ENCODE measurements around the gene ZNF385B.

Gene ZNF385B

DNA sequence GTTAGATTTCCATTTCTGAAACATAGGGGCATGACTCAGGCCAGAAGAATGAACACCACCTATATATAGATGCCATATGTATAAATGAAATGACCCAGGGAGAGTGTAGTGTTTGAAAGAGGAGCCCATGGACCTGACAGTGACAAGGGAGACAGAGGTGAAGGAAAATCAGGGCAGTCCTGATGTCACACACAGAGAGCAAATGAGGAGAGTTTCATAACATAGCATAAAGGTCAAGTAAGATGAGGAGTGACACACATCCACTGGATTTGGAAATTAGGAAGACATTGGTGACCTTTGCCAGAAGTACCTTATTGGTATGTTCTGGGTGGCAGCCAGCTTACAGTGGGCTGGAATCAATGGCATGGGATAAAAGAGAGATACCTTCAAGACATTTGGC lies 276.7 kb downstream of the ZNF385B start:
- Histone ChIP-seq H2AFZ (ENCODE audit: low read depth, low read length) (no peak overlapping the region), H3K4me2 (ENCODE audit: insufficient read depth, low read length) (no peak overlapping the region), H3K79me2 (ENCODE audit: insufficient read depth, low read length) (no peaks in the 10 kb centered on the region), H3K4me1 (ENCODE audit: insufficient read depth, low read length) (no peaks in the 10 kb centered on the region), H3K9me3 (ENCODE audit: insufficient read depth, low read length, severe bottlenecking) (no peaks in the 10 kb centered on the region), H3K4me3 (ENCODE audit: low read depth in 1 of 2, low read length in 2 of 2) (no peak overlapping the region), H3K27me3 (ENCODE audit: insufficient read depth, low read length, poor library complexity) (no peaks in the 10 kb centered on the region), H3K36me3 (ENCODE audit: insufficient read depth, low read length) (no peaks in the 10 kb centered on the region), H4K20me1 (ENCODE audit: insufficient read depth, low read length) (no peaks in the 10 kb centered on the region), H3K27ac (ENCODE audit: low read length) (no peak overlapping the region), H3K9ac (ENCODE audit: low read depth, low read length) (no peak overlapping the region)
- DNase-seq (no peak), ATAC-seq (ENCODE audit: insufficient read depth, low read depth) (no peak)
- TF ChIP-seq, protein P1, sequence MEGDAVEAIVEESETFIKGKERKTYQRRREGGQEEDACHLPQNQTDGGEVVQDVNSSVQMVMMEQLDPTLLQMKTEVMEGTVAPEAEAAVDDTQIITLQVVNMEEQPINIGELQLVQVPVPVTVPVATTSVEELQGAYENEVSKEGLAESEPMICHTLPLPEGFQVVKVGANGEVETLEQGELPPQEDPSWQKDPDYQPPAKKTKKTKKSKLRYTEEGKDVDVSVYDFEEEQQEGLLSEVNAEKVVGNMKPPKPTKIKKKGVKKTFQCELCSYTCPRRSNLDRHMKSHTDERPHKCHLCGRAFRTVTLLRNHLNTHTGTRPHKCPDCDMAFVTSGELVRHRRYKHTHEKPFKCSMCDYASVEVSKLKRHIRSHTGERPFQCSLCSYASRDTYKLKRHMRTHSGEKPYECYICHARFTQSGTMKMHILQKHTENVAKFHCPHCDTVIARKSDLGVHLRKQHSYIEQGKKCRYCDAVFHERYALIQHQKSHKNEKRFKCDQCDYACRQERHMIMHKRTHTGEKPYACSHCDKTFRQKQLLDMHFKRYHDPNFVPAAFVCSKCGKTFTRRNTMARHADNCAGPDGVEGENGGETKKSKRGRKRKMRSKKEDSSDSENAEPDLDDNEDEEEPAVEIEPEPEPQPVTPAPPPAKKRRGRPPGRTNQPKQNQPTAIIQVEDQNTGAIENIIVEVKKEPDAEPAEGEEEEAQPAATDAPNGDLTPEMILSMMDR (IDR thresholded peaks at IDR 0.05; ENCODE audit: borderline replicate concordance, extremely low read depth, low read length, poor library complexity, severe bottlenecking), result no peak
- no peak for TF ChIP-seq EZH2 (IDR thresholded peaks at IDR 0.05; ENCODE audit: borderline replicate concordance, low read depth, low read length, severe bottlenecking)

DNA sequence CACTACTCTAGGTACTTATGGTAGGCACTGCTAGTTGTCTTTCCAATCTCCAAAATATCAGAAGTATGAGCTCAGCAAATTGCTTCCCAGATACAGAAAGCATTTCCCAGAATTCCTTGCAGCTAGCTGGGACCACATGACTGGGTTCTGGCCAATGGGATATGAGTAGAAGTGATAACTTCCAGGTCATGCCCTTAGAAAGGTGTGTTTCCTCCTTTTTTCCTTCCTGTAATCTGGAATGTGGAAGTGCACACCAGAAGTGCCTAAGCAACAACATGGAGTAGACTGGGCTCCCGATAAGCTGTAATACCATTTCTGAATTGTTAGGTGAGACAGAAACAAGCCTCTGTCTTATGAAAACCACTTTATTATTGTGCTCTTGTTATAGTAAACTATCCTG lies 279.8 kb downstream of the ZNF385B start:
- Histone ChIP-seq H3K36me3 (ENCODE audit: insufficient read depth, low read length) (no peaks in the 10 kb centered on the region), H3K4me2 (ENCODE audit: insufficient read depth, low read length) (no peak overlapping the region), H3K4me3 (ENCODE audit: low read depth in 1 of 2, low read length in 2 of 2) (no peak overlapping the region), H3K79me2 (ENCODE audit: insufficient read depth, low read length) (no peaks in the 10 kb centered on the region), H3K27me3 (ENCODE audit: insufficient read depth, low read length, poor library complexity) (no peaks in the 10 kb centered on the region), H4K20me1 (ENCODE audit: insufficient read depth, low read length) (no peaks in the 10 kb centered on the region), H2AFZ (ENCODE audit: low read depth, low read length) (no peak overlapping the region), H3K9me3 (ENCODE audit: insufficient read depth, low read length, severe bottlenecking) (no peaks in the 10 kb centered on the region), H3K27ac (ENCODE audit: low read length) (no peak overlapping the region), H3K9ac (ENCODE audit: low read depth, low read length) (no peak overlapping the region), H3K4me1 (ENCODE audit: insufficient read depth, low read length) (no peaks in the 10 kb centered on the region)
- DNase-seq (no peak), ATAC-seq (ENCODE audit: insufficient read depth, low read depth) (no peak)
- TF ChIP-seq, protein P1 (IDR thresholded peaks at IDR 0.05; ENCODE audit: borderline replicate concordance, extremely low read depth, low read length, poor library complexity, severe bottlenecking), result no peak
- TF ChIP-seq EZH2 (IDR thresholded peaks at IDR 0.05; ENCODE audit: borderline replicate concordance, low read depth, low read length, severe bottlenecking), result no peak

DNA sequence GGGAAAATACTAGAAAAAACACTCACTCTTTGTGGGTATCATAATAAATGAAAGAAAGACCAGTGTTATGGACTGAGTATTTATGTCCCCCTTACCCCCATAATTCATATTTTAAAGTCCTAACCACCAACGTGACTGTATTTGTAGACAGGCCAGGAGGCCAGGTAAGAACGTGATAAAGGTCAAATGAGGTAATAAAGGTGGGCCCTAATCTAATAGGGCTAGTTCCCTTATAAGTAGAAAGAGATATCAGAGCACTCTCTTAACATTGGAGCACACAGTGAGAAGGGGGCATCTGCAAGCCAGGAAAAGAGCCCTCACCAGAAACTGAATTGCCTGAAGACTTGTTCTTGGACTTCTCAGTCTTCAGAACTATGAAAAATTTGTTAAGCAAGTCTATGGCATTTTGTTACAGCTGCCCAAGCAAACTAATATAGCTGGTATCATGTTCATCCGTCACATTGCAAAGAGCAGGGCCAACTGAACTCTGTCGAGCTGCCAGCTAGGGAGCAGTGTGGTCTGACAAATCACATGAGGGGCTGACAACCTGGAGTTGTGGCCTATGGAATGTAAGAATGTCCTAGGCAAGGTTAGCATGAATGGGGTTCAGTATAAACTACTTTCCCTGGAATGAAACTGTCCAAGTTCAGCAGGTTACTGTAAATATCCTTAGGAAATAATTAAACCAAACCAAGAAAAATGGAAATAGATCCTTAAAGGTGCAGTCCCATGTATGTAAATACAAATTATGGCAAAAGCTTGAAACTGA lies 280.9 kb downstream of the ZNF385B start:
- no peak for ATAC-seq (ENCODE audit: insufficient read depth, low read depth)
- H3K4me2 ChIP-seq (ENCODE audit: insufficient read depth, low read length), result no peak overlapping the region

More for the DNA sequence above, 280.9 kb downstream of the ZNF385B start:
- H3K4me1 ChIP-seq (ENCODE audit: insufficient read depth, low read length), result no peaks in the 10 kb centered on the region
- H3K9ac ChIP-seq (ENCODE audit: low read depth, low read length), result no peak overlapping the region
- H3K27ac ChIP-seq (ENCODE audit: low read length), result no peak overlapping the region
- H3K27me3 ChIP-seq (ENCODE audit: insufficient read depth, low read length, poor library complexity), result no peaks in the 10 kb centered on the region
- no peaks in the 10 kb centered on the region for H3K79me2 ChIP-seq (ENCODE audit: insufficient read depth, low read length)
- no peaks in the 10 kb centered on the region for H3K36me3 ChIP-seq (ENCODE audit: insufficient read depth, low read length)
- no peak overlapping the region for H2AFZ ChIP-seq (ENCODE audit: low read depth, low read length)
- no peaks in the 10 kb centered on the region for H3K9me3 ChIP-seq (ENCODE audit: insufficient read depth, low read length, severe bottlenecking)
- no peaks in the 10 kb centered on the region for H4K20me1 ChIP-seq (ENCODE audit: insufficient read depth, low read length)
- H3K4me3 ChIP-seq (ENCODE audit: low read depth in 1 of 2, low read length in 2 of 2), result no peak overlapping the region
- TF ChIP-seq, protein P1 (IDR thresholded peaks at IDR 0.05; ENCODE audit: borderline replicate concordance, extremely low read depth, low read length, poor library complexity, severe bottlenecking), result no peak
- TF ChIP-seq EZH2 (IDR thresholded peaks at IDR 0.05; ENCODE audit: borderline replicate concordance, low read depth, low read length, severe bottlenecking), result no peak
- DNase-seq, result no peak

Data from DND-41 (cell line).